Left ventricle myocardium inferior (tissue), 1 donor: Measurements from ENCODE around the gene INKA2. TPM values are rescaled to one million over a fixed set of nuclear protein-coding genes. Genes with fewer than 3 reads are reported as not detected.

Experiments
- DNase-seq: peaks from one replicate; pipeline ENCODE4 v3.0.0-alpha.2; 2020
- H3K27ac ChIP-seq: fragments of 200-600 bp; replicated peaks from 2 replicates; pipeline ENCODE4 v1.8.0; 2021
- H3K27me3 ChIP-seq: fragments of 200-600 bp; 2 replicates; pipeline ENCODE4 v1.8.0; 2021; ENCODE audit warnings: low read depth
- H3K36me3 ChIP-seq: fragments of 200-600 bp; 2 replicates; pipeline ENCODE4 v1.8.0; 2021
- H3K4me1 ChIP-seq: fragments of 200-600 bp; 2 replicates; pipeline ENCODE4 v1.8.0; 2021
- H3K4me3 ChIP-seq: fragments of 200-600 bp; 2 replicates; pipeline ENCODE4 v1.8.0; 2021; ENCODE audit warnings: mild to moderate bottlenecking, moderate library complexity
- H3K9me3 ChIP-seq: fragments of 200-600 bp; replicated peaks from 2 replicates; pipeline ENCODE4 v1.8.0; 2021
- intact Hi-C: fragments of 100-400 bp; cut with micrococcal nuclease; formaldehyde crosslinking; loops from one replicate; pipeline ENCODE4 v1.11.0; 2022
- long read RNA-seq: library from polyadenylated mRNA; unstranded; transcript quantifications from one replicate; pipeline ENCODE4 v2.0.0, GENCODE V29; 2021
- total RNA-seq: library from RNA; stranded (reverse); fragmentation: NEBNext Ultra II Directional; extraction: Animal tissue kit (Norgen Biotek cat#: 25700); gene quantifications from one replicate; pipeline ENCODE4 v1.2.1, GENCODE V29; 2021
- TF ChIP-seq, protein P1 (sequence below): fragments of 200-600 bp; IDR thresholded peaks from 2 replicates; pipeline ENCODE4 v1.8.0; 2021; ENCODE audit warnings: antibody characterized with exemption, mild to moderate bottlenecking, borderline replicate concordance
- donor health status: DM: no; HTN: yes; CAD: no; lungs with severe emphysema.

INKA2 gene
- 24.3 TPM for total RNA-seq
- long read RNA-seq, full-length matches to known transcripts: 4 of 23 reads
- long read RNA-seq, partial matches to known transcripts: 0 of 23 reads
- long read RNA-seq, other reads (novel, unspliced or antisense): 19 of 23 reads

- no peaks in the 10 kb centered on the region for H3K27me3 ChIP-seq
- H3K4me3 ChIP-seq: peak within 1 kb of the TSS; percentile 83
- H3K9me3 ChIP-seq: no peaks in the 10 kb centered on the region
- TF ChIP-seq, protein P1, sequence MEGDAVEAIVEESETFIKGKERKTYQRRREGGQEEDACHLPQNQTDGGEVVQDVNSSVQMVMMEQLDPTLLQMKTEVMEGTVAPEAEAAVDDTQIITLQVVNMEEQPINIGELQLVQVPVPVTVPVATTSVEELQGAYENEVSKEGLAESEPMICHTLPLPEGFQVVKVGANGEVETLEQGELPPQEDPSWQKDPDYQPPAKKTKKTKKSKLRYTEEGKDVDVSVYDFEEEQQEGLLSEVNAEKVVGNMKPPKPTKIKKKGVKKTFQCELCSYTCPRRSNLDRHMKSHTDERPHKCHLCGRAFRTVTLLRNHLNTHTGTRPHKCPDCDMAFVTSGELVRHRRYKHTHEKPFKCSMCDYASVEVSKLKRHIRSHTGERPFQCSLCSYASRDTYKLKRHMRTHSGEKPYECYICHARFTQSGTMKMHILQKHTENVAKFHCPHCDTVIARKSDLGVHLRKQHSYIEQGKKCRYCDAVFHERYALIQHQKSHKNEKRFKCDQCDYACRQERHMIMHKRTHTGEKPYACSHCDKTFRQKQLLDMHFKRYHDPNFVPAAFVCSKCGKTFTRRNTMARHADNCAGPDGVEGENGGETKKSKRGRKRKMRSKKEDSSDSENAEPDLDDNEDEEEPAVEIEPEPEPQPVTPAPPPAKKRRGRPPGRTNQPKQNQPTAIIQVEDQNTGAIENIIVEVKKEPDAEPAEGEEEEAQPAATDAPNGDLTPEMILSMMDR: no peak
- no peaks in the 10 kb centered on the region for H3K36me3 ChIP-seq
- peak; percentile 93 for DNase-seq
- peak within 1 kb of the TSS; percentile 98 for H3K27ac ChIP-seq
- intact Hi-C loops: no loop called here
- peaks cover 82% of the 10 kb centered on the region for H3K4me1 ChIP-seq
Observed at GRCh38 chr1:111739194-111739924, at the start of gene INKA2. TSS of gene INKA2 (minus strand) at chr1:111739395. CDS start at chr1:111739242, 153 bp downstream.

DNA sequence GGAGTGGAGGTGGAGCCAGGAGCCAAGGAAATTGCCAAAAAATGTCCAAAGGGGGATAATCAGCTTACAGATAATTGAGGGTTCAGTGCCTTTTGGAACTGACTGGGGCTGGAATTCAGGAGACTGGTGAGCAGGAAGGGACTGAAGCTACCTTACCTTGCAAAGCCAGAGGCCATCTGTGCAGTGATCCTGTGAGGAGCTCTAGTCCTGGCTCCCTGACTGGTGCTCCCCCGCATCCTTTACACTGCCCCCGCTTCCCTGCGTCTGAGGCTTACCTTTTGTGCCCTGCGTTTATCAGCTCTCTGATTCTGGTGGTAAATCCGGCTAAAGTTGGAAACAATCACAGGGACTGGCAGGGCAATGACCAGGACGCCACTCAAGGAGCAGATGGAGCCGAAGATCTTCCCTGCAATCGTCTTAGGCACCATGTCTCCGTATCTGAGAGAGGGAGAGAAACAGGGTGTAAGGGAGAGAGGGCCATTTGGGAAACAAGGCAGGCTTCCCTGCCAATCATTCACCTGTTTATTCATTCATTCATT is 47.5 kb upstream of the INKA2 start:
- DNase-seq: no peak
- Histone ChIP-seq H3K36me3 (no peaks in the 10 kb centered on the region), H3K27me3 (no peaks in the 10 kb centered on the region), H3K4me1 (peaks cover 12% of the 10 kb centered on the region), H3K4me3 (no peak overlapping the region), H3K27ac (no peak overlapping the region), H3K9me3 (no peaks in the 10 kb centered on the region)
- TF ChIP-seq, protein P1: no peak
- intact Hi-C loops: no loop called here

DNA sequence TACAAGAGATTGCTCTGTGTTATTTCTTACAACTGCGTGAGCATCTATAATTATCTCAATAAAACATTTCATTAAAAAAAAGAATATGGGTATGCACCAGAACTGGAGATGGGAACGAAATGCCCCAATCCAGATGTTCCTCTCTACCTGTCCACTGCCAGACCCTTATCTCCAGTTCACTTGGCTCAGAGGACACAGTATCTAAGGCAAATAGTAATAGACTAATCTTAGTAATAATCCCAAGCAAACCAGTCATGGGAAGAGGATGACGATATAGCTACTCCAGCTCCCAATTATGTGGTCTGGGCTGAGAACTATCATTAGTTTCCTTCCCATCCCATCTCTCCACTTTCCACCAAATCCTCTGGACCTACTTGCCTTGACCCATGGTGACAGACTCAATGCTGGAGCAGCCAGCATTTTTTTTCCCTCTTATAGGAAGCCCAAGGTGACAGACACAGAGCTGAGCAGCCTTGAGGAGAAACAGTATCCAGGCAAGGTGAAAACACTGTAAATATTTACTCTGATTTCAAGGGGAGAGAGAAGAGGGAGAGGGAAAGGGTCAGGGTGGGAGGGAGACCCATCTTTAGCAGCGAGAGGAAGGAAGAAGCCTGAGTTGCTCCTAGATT is 45.2 kb upstream of the INKA2 start:
- DNase-seq: no peak
- no peaks in the 10 kb centered on the region for H3K27me3 ChIP-seq
- H3K9me3 ChIP-seq: no peaks in the 10 kb centered on the region
- peaks cover 6% of the 10 kb centered on the region for H3K36me3 ChIP-seq
- H3K27ac ChIP-seq: no peak overlapping the region
- intact Hi-C loops: no loop called here
- TF ChIP-seq, protein P1: no peak
- peaks cover 9% of the 10 kb centered on the region for H3K4me1 ChIP-seq
- H3K4me3 ChIP-seq: no peak overlapping the region

GRCh38 chr1:111779546-111779945 is 40.4 kb upstream of the INKA2 start:
- intact Hi-C loops: no loop called here
- Histone ChIP-seq H3K9me3 (no peaks in the 10 kb centered on the region), H3K4me1 (peaks cover 8% of the 10 kb centered on the region), H3K27ac (no peak overlapping the region), H3K4me3 (no peak overlapping the region), H3K27me3 (no peaks in the 10 kb centered on the region), H3K36me3 (peaks cover 16% of the 10 kb centered on the region)
- TF ChIP-seq, protein P1: no peak
- DNase-seq: no peak

- H3K9me3 ChIP-seq: no peaks in the 10 kb centered on the region
- H3K4me1 ChIP-seq: peaks cover 8% of the 10 kb centered on the region
- no peaks in the 10 kb centered on the region for H3K27me3 ChIP-seq
- no peak overlapping the region for H3K4me3 ChIP-seq
- no peak overlapping the region for H3K27ac ChIP-seq
- DNase-seq: no peak
- peaks cover 20% of the 10 kb centered on the region for H3K36me3 ChIP-seq
- intact Hi-C loops: no loop called here
- TF ChIP-seq, protein P1: no peak
Observed at GRCh38 chr1:111778541-111779051, 39.4 kb upstream of the INKA2 start.
